KOPT-K1 (cell line): ENCODE results near the gene MRPL14.

ENCODE experiments used
- H3K27ac ChIP-seq: fragments of 200-600 bp; sonication (generic); 2 replicates; pipeline ENCODE4 v1.5.1; 2016; ENCODE audit warnings: antibody characterized with exemption, mild to moderate bottlenecking, low read depth, low read length; ENCODE audit not compliant: poor library complexity, severe bottlenecking
- H3K36me3 ChIP-seq: fragments of 200-600 bp; sonication (generic); 2 replicates; pipeline ENCODE4 v1.5.1; 2017; ENCODE audit warnings: antibody characterized with exemption, mild to moderate bottlenecking, low read length, moderate library complexity; ENCODE audit not compliant: insufficient read depth
- H3K9me3 ChIP-seq: fragments of 200-600 bp; sonication (generic); 2 replicates; pipeline ENCODE4 v1.5.1; 2017; ENCODE audit warnings: antibody characterized with exemption, low read length, mild to moderate bottlenecking; ENCODE audit not compliant: insufficient read depth, poor library complexity, severe bottlenecking

The MRPL14 gene

DNA sequence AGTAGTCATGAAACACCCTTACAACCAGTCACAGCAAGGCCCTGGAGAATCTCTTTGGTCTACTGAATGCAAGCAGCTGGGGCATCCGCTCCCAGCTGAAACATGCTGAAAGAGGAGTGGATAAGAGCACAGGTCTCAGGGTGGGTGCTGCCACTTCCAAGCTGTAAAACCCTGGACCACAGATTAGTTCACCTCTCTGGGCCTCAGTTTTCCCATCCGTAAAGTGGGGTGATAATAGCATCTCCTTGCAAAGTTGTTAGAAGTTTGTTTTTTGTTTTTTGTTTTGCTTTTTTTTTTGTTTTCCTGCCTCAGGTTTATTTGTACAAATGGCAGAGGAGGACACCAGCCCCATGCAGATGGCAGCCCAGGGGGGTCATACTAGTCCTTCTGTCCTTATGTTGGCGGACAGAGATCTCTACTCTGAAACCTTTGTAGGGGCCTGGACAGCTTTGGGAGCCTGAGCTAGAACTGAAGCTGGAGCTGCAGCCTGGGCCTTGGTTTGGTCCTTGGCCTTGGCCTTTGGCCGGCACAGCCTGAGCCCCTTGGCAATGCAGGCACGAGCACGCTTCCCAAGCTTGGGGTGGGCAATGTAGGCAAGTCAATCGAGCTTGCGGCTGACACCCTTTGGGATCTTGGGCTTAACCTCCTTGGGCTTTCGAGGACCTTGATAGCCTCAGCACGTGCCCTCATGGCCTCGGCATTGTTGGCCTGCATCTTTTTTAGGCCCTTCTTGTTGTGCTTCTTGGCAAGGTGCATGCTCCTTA lies 38.2 kb downstream of the MRPL14 start:
- no peak overlapping the region for H3K27ac ChIP-seq
- H3K36me3 ChIP-seq, result peaks cover 7% of the 10 kb centered on the region; the same call in 1 of the 2 replicates
- no peaks in the 10 kb centered on the region for H3K9me3 ChIP-seq

DNA sequence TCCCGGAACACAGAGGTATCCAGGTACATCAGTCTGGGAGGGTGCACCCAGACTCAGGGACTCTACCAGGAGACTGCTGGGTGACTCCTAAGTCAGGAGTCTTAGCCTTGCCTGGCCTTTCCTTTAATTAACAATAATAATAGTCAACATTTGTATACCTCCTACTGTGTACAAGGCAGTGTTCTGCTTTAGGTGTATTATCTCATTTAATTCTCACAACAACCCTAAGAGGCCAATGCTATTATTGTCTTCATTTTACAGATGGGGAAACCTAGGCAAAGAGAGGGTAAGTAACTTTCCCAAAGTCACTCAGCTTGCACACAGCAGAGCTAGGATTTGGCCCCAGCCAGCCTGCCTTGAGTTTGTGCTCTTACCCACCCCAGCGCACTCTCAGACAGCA lies 39.6 kb downstream of the MRPL14 start:
- H3K27ac ChIP-seq, result no peak overlapping the region

DNA sequence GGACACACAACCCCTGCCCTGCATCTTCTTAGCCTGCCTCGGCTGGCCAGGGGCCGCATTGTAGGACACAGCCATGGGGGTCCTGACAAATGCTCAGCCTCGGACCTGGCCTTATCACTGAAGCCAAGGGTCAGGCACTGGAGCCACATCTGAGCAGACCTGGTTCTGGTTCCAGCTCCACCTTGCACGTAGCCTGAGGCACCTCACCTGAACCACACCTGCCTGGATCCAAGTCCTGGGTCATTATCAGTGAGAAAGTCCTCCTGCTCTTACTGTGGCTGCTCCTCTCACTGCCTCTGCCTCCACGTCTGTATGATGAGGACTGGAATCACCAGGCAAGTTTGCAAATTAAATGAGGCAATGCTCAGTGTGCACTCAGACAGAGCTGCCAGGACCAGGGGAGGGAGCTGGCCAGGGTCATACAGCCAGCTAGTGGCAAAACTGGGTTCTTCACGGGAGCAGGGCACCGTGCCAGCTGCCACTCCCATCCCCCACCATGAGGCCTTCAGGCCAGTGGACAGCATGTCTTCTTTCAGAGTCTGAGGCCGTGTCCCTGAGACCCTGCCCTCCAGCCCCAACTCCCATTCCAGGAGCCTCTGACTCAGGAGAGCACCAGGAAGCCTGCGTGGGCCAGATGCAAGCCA lies 40.2 kb downstream of the MRPL14 start:
- H3K36me3 ChIP-seq, result peaks cover 4% of the 10 kb centered on the region; the same call in 1 of the 2 replicates
- no peak overlapping the region for H3K27ac ChIP-seq

More for the DNA sequence above, 39.6 kb downstream of the MRPL14 start:
- H3K9me3 ChIP-seq, result no peaks in the 10 kb centered on the region
- peaks cover 4% of the 10 kb centered on the region; the same call in 1 of the 2 replicates for H3K36me3 ChIP-seq

DNA sequence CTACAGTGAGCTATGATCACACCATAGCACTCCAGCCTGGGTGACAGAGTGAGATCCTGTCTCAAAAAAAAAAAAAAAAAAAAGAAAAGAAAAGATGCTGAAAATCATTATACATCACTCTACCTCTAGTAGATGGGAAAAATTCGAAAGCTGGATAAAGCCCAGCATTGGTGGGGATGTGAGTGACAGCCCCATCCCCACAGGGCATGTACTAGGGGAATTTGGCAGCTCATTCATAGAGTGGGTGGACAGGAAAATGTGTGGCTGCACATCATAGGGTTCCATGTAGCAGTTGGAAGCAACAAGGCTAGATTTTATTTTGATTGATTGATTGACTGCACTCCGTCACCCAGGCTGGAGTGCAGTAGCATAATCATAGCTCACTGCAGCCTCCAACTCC lies 42.0 kb downstream of the MRPL14 start:
- Histone ChIP-seq H3K36me3 (peaks cover 4% of the 10 kb centered on the region; the same call in 1 of the 2 replicates), H3K9me3 (no peaks in the 10 kb centered on the region), H3K27ac (no peak overlapping the region)

More for the DNA sequence above, 40.2 kb downstream of the MRPL14 start:
- H3K9me3 ChIP-seq, result no peaks in the 10 kb centered on the region

DNA sequence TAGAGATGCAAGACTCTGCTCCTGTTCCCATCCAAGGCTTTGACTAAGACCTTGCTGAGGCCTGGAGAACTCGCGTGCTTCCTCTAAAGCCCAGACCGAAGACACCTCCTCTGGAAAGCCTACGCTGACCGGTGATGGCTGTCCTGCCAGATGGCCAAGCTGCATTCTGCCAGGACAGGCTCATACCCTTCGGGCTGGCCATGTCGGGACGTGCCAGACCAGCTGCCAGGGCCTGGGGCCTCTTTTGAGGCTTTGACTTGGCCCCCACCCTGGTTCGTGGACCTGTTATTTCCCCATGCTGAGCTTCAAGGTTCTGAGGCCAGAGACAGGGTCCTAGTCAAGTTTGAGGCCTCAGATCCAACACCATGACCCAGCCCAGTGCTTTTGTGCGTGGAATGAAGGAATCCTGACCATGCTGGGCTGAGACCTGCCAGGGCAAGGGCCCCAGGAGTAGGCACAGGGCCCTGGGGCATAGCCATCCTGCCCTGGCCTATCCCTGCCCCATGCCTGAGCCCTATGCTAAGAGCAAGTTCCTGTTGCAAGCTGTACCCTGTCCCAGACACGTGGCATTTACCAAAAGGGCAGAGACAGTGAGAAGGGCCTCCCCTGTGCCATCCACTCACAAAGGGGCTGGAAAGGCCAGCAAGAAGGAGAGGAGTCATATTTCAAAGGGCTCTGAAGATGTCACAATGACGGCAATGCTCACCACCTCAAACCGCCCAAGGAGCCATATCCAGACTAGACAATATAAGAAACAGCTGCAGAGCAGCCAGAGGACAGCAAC lies 42.8 kb downstream of the MRPL14 start:
- Histone ChIP-seq H3K9me3 (no peaks in the 10 kb centered on the region), H3K27ac (no peak overlapping the region), H3K36me3 (peaks cover 2% of the 10 kb centered on the region; the same call in 1 of the 2 replicates)

DNA sequence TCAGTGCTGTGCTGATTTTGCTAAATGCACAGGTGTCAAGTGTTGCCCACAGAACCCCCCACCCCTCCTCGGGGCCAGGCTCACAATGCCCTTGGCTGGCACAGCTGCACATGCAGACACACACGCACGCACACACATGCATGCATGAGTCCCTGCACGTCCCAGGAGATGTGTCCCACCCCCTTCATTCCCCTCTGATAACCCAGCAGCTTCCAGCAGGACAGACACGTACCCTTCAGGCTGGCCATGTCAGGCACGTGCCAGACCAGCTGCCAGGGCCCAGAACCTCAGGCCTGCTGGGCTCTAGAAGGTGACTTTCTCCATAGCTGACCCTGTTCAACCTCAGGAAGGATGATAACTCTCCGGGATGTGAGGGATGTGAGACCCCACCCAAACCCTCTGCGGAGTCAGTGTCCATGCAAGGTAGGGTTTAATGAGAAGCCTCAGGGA lies 44.4 kb downstream of the MRPL14 start:
- Histone ChIP-seq H3K36me3 (no peaks in the 10 kb centered on the region), H3K27ac (no peak overlapping the region), H3K9me3 (no peaks in the 10 kb centered on the region)

DNA sequence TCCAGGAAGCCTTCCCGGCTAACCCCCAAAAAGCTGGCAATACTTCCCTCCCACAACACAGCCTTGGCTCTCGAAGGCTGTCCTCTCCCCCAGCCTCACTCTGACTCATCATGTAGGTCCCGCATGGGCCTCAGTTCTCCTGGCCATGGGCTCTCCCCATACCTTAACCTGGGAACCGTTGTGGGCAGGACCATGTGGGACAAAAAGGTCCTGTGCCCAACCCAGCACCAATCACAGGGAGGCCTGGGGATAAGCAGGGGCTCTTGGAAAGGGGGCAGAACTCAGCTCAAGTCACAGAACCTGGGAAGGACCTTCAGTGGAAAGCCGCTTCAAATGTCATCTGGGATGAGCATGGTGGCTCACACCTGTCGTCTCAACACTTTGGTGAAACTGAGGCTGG lies 45.5 kb downstream of the MRPL14 start:
- Histone ChIP-seq H3K27ac (no peak overlapping the region), H3K9me3 (no peaks in the 10 kb centered on the region), H3K36me3 (no peaks in the 10 kb centered on the region)

DNA sequence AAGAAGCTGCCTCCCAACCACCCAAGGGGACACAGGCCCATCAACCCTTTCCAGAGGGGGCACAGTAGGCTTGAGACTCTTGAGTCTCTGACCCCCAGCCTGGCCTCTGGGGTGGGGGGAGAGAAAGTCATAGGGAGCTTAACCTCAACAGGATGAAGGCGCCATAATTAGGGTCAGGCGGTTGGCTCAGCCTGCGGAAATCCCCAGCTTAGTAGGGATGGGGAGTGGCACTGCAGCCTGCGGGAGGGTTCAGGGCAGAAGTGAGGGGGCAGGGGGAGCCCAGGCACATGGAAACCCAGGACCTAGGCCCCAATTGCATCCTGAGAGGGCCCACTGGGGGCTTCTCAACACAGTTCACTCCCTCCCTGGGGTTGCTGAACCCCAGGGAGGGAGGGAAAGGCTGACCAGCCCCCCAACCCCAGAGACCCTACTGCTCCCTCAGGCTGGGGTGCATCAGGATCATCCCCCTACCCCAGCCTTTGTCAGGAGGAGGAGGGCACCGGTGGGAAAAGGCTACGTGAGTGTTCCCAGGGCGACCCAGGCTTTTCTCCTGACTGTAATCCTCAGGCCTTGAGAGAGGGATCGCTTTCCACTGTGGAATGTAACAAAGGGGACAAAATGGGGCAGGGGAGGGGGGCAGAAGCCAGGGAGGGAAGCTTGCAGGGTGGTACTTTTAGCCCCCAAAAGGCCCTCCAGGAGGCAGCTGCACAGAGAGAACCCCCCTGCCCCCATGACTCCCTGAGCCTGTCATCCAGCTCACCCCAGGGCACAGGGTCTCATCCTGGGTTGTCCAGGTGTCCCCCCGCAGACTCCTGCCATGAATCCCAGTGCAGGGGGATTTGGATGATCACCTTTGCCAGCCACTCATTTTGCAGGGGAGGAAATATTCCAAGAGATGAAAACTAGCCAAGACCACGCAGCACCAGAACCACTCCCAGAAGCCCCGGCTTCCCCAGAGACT lies 46.4 kb downstream of the MRPL14 start:
- no peak overlapping the region for H3K27ac ChIP-seq
- no peaks in the 10 kb centered on the region for H3K9me3 ChIP-seq
- H3K36me3 ChIP-seq, result no peaks in the 10 kb centered on the region

DNA sequence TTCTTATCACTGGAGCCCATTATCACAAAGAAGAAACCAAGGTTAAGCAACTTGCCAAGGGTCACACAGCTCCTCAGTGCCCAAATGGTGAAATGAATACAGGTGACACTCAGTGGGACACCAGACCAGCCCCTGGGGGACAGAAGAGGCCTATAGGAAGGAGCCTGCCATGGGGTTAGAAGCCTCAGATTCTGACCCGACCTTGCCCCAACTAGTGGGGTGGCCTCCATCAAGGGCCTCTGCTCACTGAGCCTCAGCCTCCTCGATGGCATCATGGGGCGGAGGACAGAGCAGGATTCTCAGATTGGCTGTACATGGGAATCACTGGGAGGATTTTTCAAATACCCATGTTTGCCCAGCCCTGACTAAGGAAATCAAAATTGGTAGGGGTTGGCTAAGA lies 47.6 kb downstream of the MRPL14 start:
- no peaks in the 10 kb centered on the region for H3K36me3 ChIP-seq
- H3K9me3 ChIP-seq, result no peaks in the 10 kb centered on the region
- no peak overlapping the region for H3K27ac ChIP-seq

DNA sequence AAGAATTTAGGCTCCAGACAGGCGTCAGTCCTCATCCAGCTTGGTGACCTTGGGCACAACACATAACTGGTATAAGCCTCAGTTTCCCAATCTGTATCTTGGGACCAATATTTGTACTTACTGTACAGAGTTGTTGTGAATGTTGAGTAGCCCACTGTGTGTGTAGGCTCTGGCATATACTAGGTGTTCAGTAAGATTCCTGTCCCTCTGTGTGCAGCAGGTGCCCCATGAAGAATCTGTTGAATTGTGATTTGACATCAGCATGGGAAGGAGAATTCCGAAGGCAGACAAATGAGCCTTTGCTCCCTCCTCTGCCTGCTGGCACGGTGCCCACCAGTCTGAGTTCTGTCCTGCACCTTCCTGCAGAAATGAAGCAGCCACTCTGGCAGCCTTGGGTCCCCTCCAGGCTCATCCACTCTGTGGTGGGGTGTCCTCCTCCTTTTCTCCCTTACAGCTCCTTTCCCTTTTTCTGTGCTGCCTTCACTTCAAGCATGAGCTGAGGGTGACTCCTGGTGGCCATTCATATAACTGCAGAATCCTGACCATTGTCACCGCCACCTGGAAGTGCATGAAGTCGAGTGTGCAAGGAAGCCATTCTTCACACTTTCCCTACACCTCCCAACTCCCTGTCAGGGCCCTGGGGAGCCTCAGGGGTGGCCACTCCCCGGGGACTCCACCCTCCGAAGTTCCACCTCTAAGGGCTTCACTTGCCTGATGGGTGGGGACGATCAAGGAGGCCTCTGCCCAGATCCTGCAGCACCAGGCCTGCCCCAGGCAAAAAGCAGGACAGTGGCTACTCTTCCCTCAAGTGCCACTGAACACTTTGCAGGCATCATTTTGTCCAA lies 48.2 kb downstream of the MRPL14 start:
- Histone ChIP-seq H3K9me3 (no peaks in the 10 kb centered on the region), H3K27ac (no peak overlapping the region), H3K36me3 (no peaks in the 10 kb centered on the region)

DNA sequence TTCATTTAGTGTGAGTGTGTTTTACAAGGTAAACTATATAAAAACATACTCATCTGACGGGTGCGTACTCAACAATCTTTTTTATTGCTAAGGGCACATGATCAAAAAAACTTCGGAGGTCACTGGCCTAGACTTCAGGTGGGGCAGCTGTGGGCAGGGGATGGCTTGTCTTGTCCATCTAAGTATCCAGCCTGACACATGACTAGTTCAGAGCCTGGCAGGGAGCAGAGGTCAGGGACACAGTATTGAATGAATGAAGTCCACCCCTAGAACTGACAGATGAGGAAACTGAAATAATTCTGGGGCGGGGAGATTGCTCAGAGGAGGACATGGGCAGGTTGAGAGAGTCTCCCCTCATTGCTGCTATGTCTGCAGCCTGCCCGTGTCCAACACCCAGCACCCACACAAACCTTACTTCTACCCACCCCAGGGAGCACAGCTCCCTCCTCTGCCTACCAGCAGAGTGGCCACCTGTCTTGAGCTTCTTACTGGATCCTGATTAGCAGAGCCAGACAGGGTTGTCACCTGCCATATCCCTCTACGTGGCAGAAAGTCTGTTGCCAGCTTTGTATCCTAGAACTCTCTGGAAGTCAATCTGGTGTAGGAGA lies 48.9 kb downstream of the MRPL14 start:
- Histone ChIP-seq H3K27ac (no peak overlapping the region), H3K36me3 (no peaks in the 10 kb centered on the region), H3K9me3 (no peaks in the 10 kb centered on the region)

DNA sequence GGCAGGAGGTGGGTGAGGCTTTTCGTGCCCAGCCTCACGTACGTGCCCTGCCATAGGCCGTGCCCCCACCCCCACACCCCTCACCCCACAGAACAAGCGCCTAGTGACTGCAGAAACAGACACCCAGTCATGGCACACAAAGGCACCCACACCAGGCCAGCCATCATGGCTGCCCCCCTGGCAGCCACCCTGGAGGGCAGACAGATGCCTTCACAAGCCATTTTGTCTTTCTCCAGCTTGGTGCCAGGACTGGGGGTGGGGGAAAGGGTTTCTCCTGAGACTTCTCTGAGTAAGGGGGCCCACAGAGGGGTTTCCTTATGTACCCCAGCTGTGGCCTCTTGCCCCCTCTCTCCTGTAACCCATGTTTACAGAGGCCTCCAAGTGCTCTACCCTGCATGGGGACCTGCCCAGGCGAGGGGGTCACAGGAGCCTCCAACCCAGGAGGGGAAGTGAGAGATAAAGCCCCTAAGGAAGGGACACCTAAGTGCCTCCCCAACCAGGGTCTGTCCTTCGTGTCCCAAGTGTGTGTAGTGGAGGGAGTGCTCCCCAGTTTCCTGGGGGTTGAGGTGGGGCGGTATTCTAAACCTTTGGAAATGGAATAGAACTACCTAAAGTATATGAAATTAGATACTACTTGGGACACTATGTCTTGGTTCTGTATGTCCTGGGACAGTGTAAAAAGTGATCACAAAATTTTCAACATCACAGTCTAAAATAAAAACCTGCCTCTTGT lies 49.9 kb downstream of the MRPL14 start:
- Histone ChIP-seq H3K9me3 (no peaks in the 10 kb centered on the region), H3K36me3 (no peaks in the 10 kb centered on the region), H3K27ac (no peak overlapping the region)
